Measurements from ENCODE around the gene ALLC.

Gene ALLC

DNA sequence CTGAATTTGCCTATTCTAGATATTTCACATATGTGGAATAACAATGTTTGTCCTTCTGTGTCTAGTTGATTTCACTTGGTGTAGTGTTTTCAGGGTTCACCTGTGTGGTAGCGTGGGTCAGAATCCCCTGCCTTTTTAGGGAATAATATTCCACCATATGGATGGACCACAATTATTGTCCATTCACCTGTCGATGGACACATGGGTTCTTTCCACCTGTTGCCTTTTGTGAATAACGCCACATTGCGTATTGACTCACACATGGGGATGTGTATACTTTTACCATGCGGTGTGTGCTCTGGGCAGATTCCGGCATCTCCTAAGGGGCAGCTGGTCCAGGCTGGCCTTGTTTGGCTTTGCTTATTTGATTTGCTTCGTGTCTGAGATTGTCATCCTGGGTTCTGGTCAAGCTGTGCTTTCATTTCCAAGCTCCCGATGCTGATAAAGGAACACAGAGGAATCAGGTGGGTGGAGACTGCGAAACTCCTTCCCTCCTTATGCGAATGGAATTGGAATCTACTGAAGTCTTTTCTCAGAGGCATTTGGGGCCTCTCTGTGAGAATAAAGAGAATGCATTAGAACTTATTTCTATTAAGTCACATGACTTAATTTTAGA lies 18.9 kb upstream of the ALLC start:
- H3K4me3 ChIP-seq (ENCODE audit: low read depth, low read length) = no peak overlapping the region

DNA sequence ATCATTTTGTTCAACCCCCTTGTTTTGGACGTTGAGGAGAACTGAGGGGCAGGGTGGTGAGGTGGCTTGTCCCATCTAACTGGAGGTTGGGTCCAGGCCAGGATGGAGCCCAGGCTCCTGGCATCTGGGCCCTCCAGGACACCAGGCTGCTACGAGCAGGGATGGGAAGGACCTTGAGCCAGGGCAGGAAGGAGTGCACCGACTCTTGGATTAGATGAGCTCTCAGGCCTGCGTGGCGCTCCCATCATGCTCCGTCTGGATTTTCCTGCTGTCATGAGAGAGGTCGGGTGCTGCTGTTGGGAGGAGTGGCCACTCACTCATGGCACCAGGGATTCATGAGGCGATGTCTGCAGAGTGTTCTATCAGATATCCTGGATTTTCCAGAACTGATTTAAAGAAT lies 18.3 kb upstream of the ALLC start:
- no peak overlapping the region for H3K4me3 ChIP-seq (ENCODE audit: low read depth, low read length)

DNA sequence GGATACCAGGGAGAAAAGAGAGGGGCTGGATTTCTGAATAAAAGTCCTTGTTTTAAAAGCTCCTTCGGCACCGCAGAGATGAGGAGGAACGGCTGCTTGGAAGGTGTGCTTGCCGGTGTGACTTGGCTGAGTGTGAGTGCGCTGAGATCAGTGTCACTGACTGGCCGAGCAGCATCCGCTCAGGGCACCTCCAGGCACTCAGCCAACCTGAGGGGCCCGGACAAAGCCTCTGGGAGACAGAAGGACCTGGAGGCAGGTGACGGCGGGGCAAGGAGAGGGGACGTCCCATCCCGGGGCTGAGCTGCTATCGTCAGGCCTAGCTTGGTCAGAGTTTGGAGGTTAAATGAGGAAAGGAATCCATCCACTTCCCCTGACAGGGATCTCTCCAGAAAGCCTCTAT lies 16.8 kb upstream of the ALLC start:
- H3K4me3 ChIP-seq (ENCODE audit: low read depth, low read length) = no peak overlapping the region

DNA sequence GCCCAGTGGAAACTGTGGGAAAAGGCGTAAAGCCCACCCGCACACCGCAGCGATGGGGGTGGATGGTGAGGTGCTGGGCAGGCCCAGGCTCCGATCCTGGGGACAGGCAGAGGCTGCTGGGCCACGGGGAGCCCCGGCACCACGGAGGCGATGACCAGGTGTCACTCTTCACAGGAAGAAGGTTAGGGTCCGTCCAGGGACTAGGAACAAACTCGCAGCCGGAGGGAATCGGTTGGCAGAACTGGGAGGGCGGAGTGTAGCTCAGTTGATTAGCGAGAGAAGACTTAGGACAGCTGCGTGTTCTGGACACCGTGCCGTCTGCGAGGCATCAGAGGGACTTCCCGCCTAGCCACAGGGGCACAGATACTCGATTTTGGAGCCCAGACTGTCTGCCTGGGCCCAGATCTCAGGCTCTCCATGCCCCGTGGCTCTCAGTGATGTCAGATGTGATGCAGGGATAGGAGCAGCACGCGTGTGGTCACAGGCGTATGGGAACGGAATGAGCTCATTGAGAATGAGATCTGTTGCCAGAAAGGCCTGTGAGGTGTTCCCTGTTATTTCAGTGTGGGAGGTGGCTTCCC lies 16.1 kb upstream of the ALLC start:
- no peak overlapping the region for H3K4me3 ChIP-seq (ENCODE audit: low read depth, low read length)

DNA sequence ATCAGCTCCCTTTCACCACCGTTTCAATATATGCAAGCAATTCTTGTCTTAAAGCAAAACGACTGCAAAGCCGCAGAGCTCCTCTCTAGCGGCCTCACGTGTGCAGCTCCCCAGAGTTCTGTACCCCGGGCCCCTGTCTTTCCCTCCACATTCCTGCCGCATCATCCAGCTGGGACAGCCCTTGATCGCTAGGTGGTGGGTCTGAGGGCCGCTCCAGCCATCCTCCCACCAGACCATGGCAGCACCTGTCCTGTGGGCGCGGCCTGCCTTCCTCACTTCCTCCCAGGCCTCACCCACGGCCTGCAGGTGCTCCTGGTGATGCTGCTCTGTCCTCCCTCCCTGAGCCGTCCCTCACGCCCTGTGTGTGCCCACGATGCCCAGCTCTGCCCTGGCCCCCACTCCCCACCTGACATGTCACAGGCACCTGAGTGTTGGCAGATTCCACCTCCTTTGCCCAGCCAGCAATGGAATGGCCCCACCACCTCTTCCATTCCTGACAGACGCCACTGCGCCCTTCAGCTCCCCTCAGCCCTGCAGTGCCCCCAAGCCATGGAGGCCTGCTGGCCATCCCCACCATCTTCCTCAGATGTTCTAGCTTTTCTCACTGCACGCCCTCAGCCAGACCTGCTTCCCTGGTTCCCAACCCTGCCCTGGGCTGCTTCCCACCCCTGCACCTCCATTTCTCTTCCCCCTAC lies 15.3 kb upstream of the ALLC start:
- no peak overlapping the region for H3K4me3 ChIP-seq (ENCODE audit: low read depth, low read length)

DNA sequence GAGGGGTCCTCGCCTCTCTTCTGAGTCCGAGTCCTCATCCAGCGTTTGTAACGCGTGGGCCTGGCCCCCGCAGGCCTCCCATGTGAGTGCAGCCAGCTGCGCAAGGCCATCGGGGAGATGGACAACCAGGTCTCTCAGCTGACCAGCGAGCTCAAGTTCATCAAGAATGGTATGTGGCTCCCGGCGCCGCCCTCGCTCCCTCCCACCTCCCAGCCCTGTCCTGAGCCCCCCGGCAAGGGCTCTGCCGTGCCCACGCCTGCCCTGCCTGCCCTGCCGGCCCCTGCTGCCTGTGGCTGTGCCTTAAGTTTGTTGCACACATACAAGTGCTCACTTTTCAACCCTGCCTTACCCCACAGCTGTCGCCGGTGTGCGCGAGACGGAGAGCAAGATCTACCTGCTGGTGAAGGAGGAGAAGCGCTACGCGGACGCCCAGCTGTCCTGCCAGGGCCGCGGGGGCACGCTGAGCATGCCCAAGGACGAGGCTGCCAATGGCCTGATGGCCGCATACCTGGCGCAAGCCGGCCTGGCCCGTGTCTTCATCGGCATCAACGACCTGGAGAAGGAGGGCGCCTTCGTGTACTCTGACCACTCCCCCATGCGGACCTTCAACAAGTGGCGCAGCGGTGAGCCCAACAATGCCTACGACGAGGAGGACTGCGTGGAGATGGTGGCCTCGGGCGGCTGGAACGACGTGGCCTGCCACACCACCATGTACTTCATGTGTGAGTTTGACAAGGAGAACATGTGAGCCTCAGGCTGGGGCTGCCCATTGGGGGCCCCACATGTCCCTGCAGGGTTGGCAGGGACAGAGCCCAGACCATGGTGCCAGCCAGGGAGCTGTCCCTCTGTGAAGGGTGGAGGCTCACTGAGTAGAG lies 14.4 kb upstream of the ALLC start:
- H3K4me3 ChIP-seq (ENCODE audit: low read depth, low read length) = no peak overlapping the region

DNA sequence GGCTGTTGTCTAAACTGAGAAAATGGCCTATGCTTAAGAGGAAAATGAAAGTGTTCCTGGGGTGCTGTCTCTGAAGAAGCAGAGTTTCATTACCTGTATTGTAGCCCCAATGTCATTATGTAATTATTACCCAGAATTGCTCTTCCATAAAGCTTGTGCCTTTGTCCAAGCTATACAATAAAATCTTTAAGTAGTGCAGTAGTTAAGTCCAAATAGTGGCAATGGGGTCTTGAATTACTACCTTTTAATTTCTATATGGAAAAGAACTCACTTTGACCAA lies 13.8 kb upstream of the ALLC start:
- H3K4me3 ChIP-seq (ENCODE audit: low read depth, low read length) = no peak overlapping the region

DNA sequence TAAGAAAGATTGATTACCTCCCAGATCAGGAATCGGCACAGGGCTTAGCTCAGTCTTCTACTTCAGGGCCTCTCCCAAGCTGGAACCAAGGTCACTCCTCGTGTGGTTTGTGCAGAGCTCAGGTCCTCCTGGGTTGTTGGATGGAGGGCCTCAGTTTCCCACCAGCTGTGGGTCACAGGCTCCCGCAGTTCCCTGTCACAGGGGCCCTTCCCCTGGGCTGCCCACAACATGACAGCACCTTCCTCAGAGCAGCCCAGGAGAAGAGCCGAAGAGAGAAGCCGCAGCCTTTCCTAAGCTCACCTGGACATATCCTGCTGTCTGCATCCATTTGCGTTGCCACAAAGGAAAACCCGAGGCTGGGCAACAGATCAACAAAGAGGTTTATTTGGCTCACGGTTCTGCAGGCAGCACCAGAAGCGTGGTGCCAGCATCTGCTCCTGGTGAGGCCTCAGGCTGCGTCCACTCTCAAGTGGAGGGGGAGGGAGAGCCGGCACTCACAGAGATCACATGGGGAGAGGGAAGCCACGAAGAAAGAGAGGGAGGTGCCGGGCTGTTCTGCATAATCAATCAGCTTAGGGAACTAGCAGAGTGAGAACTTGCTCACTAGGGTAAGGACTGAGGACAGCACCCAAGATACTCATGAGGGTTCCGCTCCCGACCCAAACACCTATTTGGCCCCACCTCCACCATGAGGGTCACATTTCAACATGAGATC lies 13.0 kb upstream of the ALLC start:
- no peak overlapping the region for H3K4me3 ChIP-seq (ENCODE audit: low read depth, low read length)

DNA sequence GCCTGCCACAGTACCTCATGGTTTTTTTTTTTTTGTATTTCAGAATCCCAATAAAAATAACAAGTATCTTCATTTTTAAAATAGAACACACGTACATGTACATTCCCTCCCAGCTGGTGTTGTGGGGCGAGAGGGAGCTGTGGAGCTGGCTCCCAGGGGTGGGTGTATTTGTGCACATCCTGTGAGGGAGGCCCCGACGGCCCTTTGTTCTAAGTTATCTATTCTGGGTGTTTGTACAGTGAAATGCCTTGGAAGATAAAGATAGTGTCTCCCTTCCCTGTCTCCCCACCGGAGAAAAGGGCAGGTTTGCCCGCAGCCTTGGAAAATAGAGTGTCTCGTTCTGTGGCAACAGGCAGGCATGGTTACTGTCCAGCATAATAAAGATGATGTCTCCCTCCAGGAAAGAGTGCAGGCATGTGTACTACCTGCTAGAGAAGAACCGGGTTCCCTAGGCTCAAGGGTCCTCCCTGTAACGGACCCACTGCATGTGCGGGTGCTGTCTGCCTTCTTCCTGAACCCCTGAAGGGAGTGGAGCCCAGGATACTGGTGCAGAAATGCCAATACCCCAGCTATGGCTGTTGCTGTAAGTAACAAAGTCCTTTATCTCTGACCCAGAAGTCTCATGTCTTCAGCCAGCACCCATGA lies 12.1 kb upstream of the ALLC start:
- H3K4me3 ChIP-seq (ENCODE audit: low read depth, low read length) = no peak overlapping the region

DNA sequence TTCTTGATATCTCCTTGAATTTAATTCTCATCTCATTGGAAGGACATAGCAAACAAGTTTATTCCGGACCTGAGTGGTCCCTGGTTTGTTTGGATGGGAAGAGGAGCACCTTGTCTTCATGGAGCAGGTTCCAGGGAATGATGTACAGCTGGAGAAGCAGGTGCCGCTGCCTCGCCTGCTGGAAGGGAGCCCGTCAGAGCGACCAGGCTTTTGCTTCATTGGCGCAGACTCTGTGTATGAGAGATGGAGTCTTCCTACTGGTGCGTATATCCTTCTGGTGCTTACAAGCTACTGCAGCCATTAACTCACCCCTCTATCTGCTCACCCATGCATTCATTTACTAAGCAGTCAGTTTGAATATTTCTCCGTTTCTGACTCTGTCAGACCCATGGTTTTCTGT lies 11.6 kb upstream of the ALLC start:
- no peak overlapping the region for H3K4me3 ChIP-seq (ENCODE audit: low read depth, low read length)

DNA sequence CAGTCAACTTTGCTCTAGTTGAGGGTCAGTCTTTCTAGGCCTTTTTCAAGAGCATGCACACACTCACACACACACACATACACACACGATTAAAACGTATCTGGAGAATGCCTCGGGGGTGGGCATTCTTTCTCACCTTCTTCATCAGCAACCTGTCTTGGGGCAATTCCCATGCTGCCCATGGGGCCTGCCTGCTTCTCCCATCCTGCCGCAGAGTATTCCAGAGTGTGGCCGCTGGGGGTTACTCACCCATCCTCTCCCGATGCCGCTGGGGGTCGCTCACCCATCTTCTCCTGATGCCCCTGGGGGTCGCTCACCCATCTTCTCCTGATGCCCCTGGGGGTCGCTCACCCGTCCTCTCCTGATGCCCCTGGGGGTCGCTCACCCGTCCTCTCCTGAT lies 10.8 kb upstream of the ALLC start:
- no peak overlapping the region for H3K4me3 ChIP-seq (ENCODE audit: low read depth, low read length)

DNA sequence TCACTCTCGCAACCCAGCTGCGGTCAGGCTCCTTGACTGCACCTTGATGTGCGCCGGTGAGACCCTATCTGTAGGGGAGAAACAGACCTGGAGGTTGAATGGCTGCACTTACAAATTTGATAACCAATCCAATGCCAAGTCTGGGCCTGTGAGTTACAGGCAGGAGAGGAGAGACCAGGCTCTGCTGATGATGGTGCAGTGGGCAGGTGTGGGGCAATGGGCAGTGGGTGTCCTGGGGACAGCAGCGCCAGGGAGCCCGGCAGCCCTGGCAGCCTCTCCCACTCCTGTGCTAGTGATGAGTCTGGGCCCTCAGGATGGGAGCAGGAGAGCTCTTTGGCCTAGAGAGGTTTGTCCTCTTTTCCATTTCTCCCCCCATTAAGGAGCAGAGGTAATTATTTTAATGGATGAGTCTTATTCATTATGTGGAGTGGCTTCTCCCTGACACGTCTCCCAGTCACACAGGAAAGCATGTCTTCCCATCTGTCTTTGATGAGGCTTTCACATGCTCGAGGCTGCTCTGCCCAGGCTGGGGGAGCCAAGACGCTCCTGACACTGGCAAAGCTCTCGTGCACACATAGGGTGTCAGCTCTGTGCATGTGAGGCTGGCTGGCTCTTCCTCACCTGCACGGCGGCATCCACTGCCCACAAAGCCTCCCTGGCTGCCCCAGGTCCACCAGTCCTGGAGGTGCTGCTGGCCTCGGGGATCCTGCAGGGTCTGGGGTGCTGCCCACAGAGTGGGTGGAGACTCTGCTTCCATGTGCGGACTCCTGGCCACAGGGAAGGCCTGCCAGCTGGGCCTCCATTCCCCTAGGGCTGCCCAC lies 10.0 kb upstream of the ALLC start:
- no peak overlapping the region for H3K4me3 ChIP-seq (ENCODE audit: low read depth, low read length)

DNA sequence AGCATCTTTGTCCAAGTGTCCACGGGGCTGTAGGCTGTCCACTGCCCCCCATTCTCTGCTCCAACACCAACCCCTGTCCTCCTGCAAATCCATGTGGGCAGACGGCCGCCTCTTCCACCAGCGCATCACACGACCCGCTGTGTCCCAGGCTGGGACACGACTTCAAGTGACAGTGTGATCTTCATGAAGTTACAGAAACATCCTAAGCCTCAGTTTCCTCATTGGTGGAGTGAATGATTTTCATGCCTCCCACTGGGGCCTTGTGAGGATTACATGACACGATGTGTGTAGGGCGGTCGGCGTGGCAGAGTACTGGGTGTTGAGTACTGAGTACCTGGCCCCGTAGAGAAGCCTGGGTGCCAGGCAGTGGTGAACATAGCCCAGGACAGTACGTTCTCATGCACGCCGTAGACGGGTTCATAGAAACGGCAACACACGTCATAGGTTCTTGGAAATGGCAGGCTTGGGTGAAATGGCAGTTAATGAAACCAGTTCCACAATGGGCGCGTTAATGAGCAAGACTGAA lies 9.3 kb upstream of the ALLC start:
- H3K4me3 ChIP-seq (ENCODE audit: low read depth, low read length) = no peak overlapping the region

DNA sequence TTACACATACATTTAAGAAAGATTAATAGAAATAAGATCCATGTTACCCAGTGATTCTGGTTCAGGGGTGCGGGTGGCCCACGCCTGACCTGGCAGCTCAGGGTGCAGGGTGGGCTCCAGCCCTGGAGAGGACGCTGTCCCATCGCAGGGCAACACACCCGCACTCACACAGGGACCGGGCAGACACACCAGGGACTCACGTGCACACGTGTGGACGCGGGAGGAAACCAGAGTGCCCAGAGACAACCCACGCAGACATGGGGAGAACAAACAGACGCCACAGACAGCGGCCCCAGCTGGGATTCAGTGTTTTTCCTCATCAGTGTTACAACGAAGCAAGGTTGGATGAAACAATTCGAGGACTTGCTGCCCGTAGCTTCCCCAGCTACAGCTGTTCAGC lies 8.4 kb upstream of the ALLC start:
- H3K4me3 ChIP-seq (ENCODE audit: low read depth, low read length) = no peak overlapping the region

DNA sequence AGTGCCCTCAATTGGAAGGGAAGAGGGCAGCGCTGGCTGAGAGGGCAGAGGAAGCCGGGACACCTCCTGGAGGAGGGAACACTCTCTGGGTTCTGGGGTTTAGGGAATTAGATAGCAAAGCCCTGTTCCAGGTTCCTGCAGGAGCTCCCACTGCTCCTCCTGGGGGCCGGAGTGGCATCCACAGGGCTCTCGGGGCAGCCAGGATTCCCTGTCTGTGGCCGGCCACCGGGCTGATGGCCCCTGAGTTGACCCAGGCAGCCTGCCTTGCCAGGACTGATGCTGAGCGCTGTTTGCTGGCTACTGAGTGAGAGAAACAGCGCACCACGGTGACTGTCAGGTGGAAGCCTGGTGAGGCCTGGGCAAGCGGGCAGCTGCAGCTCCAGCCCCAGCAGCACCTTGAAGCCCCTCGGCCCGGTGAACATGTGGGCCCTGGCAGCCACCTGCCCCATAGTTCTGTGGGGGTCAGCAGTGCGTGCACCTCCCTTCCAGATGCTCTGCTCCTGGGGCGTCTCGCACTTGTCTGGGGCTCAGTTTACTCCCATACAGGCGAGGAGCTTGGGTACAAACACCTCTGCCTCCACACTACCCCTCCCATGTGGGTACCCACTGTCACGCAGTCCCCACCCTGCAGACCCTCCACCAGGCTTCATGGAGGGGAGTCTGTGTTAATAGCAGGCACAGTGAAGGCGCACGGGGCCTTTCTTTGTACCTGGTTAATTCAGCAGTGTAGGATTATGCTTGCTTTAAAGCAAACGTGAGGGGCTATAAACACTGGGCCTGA lies 7.7 kb upstream of the ALLC start:
- H3K4me3 ChIP-seq (ENCODE audit: low read depth, low read length) = no peak overlapping the region

DNA sequence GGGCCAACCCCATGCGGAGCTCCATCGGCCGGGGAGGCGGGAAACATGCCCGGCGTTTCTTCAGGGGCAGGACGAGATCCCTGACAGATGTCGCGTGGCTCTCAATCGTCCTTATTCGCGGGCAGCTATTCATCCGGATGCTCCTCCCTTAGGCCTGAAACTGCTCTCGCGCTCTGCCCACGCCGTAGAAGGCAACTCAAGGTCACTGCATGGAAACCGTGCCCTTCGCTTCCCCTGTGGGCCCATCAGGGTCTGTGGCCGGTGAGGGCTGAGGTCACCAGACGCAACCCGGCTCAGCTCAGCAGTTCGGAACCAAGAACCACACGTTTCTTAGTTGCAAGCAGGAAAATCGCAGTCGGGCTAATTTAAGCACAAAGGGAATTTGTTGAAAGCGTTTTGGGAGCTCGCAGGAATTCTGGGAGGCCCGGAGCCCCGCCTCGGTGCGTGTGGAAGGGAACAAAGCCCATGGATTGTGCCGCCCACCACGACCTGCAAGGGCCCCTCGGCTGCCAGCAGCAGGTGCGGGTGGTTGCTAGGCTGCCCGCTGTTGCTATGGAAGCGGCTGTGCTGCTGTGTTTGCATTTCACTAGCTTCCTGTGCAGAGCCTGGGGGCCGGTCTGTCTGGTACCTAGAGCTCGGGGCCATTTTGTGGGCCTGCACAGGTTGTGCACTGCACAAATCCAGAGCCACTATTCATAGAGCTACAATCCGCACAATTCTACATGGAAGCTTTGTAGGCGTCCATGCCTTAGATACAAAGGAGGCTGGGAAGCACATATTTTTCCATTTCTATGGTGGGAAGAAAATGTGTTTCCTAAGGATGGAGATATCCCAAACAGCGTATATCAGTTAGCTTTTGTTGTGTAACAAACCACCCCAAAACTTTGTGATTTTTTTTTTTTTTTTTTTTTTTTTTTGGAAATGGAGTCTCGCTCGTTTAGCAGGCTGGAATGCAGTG lies 6.0 kb upstream of the ALLC start:
- peak overlapping the region; percentile 13 for H3K4me3 ChIP-seq (ENCODE audit: low read depth, low read length)

DNA sequence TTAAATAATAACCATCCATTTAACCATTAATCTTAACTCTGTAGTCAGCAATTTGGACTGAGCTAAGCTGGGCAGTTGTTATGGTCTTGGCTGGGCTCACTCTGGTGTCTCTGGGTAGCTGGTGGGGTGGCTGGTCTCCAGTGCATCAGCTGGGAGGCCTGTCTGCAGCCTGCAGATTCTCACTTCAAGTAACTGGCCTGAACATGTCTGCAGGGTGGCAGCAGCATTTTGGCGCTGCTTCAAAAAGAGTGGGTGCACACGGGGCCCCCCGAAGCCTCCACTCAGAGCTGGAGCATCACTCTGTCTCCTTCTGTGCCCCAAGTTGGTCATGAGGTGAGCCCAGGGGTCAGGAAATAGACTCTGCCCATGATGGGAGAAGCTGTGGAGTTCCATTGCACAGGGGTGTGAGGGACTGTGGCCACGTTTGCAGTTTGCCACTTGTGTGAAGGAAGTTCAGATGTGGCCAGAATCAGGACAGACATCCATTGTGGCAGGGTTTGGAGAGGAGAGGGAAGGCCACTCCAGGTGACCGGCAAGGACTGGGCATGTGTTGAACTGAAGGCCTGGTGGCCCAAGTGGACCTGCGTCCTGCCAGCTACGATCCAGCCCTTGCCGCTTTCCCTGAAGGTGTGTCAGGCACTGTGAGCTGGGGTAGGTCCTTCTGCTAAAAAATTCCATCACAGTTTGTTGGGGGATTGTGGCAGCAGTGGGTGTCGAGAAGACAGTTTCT lies 4.9 kb upstream of the ALLC start:
- H3K4me3 ChIP-seq (ENCODE audit: low read depth, low read length) = no peak overlapping the region

Measured in iPS-11a (cell line).